ENCODE measurements around the gene COX19. TPM values are rescaled to one million over a fixed set of nuclear protein-coding genes. Genes with fewer than 3 reads are reported as not detected.

The COX19 gene
- total RNA-seq, 2 donors from 2014 or later = 40.1 to 43.2 TPM

DNA sequence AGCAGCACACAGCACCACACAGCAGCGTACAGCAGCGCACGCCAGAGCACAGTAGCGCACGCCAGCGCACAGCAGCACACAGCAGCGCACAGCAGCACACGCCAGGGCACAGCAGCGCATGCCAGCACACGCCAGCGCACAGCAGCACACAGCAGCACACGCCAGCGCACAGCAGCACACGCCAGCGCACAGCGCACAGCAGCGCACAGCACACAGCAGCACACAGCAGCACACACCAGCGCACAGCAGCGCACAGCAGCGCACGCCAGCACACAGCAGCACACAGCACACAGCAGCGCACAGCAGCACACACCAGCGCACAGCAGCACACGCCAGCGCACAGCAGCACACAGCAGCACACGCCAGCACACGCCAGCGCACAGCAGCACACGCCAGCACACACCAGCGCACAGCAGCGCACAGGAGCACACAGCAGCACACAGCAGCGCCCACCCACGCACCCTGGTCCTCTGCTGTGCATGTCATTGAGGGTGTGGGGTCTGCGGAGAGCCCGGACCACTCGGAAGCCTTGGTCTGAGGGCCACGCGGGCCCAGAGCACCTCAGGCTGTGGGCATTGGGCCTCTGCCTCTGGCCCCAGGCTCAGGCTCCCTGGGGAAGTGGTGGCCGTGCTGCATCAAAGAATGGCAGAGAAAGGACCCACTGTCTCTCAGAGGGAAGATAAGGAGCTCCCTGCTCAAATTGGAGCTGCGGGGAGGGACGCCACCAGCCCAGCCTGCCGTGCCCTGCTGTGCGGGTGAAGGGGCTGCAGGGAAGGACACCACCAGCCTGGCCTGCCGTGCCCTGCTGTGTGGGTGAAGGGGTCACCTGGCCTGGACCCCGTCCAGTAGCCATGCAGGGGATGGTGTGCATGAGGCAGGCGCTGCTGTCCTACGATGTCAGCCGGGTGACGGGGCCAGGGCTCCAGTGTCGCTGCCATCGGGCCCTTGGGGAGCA lies 41.5 kb upstream of the COX19 start:
- Mint-ChIP-seq H3K36me3 (ENCODE audit: low read depth) (no peaks in the 10 kb centered on the region), H3K4me1 (peaks cover 13% of the 10 kb centered on the region), H3K27me3 (no peaks in the 10 kb centered on the region), H3K27ac (no peak overlapping the region), H3K4me3 (no peak overlapping the region)
- H3K9me3 ChIP-seq (ENCODE audit: control insufficient read depth, low read length, poor library complexity, severe bottlenecking) = no peaks in the 10 kb centered on the region
- ATAC-seq (no peak), DNase-seq (no peak)

DNA sequence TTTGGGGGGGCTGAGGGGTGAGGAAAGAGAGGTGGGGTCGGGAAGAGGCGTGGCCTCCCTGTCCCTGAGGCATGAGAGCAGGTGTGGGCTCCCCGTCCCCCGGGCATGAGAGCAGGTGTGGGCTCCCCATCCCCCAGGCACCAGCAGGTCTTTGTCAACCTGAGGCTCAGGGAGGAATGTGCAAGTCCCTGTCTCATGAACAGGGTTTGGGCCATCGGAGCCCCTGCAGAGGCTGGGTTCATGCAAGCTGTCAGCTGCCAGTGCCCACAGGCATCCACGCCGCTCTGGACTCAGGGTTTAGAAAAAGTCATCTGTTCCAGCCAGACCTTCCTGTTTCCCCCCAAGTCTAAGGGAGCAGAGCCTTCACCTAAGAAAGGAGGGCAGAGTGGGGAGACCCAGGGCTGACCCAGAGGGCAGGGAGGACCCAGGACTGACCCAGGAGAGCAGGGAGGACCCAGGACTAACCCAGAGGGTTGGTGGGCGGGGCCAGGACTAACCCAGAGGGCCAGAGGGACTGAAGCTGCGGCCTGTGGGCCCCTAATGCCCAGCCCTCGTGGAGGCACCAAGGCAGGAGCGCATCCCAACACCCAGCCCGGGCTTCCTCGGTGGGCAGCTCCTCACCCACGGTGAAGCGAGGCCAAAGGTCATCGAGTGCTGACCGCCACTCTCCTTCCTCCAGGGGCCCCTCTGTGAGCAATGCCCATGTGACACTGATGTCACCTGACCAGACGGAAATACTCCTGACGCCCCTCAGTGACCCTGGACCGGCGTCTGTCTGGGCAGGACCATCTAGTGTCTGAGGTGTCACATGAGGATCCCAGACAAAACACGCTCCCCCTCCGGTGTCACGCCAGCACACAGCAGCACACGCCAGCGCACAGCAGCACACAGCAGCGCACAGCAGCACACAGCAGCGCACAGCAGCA lies 40.1 kb upstream of the COX19 start:
- Mint-ChIP-seq H3K27me3 (no peaks in the 10 kb centered on the region), H3K4me3 (no peak overlapping the region), H3K4me1 (peaks cover 22% of the 10 kb centered on the region), H3K27ac (no peak overlapping the region), H3K36me3 (ENCODE audit: low read depth) (no peaks in the 10 kb centered on the region)
- ATAC-seq (no peak), DNase-seq (no peak)
- H3K9me3 ChIP-seq (ENCODE audit: control insufficient read depth, low read length, poor library complexity, severe bottlenecking) = no peaks in the 10 kb centered on the region

GRCh38 chr7:1014681-1015080 lies 39.3 kb upstream of the COX19 start:
- Mint-ChIP-seq H3K4me1 (peaks cover 22% of the 10 kb centered on the region), H3K27me3 (no peaks in the 10 kb centered on the region), H3K36me3 (ENCODE audit: low read depth) (no peaks in the 10 kb centered on the region), H3K27ac (no peak overlapping the region), H3K4me3 (no peak overlapping the region)
- no peak for DNase-seq
- no peaks in the 10 kb centered on the region for H3K9me3 ChIP-seq (ENCODE audit: control insufficient read depth, low read length, poor library complexity, severe bottlenecking)
- ATAC-seq = no peak

- ATAC-seq (no peak), DNase-seq (no peak)
- no peaks in the 10 kb centered on the region for H3K27me3 Mint-ChIP-seq
- no peak overlapping the region for H3K4me3 Mint-ChIP-seq
- peak overlapping the region; percentile 39 for H3K27ac Mint-ChIP-seq
- H3K4me1 Mint-ChIP-seq = peaks cover 22% of the 10 kb centered on the region
- no peaks in the 10 kb centered on the region for H3K36me3 Mint-ChIP-seq (ENCODE audit: low read depth)
- H3K9me3 ChIP-seq (ENCODE audit: control insufficient read depth, low read length, poor library complexity, severe bottlenecking) = no peaks in the 10 kb centered on the region
Observed at GRCh38 chr7:1013581-1013980, 38.2 kb upstream of the COX19 start.

GRCh38 chr7:1012716-1013095 lies 37.4 kb upstream of the COX19 start:
- ATAC-seq (no peak), DNase-seq (no peak)
- no peaks in the 10 kb centered on the region for H3K36me3 Mint-ChIP-seq (ENCODE audit: low read depth)
- no peak overlapping the region for H3K27ac Mint-ChIP-seq
- H3K4me1 Mint-ChIP-seq = peaks cover 16% of the 10 kb centered on the region
- H3K9me3 ChIP-seq (ENCODE audit: control insufficient read depth, low read length, poor library complexity, severe bottlenecking) = no peaks in the 10 kb centered on the region
- no peak overlapping the region for H3K4me3 Mint-ChIP-seq
- H3K27me3 Mint-ChIP-seq = no peaks in the 10 kb centered on the region

- DNase-seq (no peak), ATAC-seq (no peak)
- H3K9me3 ChIP-seq (ENCODE audit: control insufficient read depth, low read length, poor library complexity, severe bottlenecking) = no peaks in the 10 kb centered on the region
- Mint-ChIP-seq H3K4me3 (no peak overlapping the region), H3K27me3 (no peaks in the 10 kb centered on the region), H3K4me1 (peaks cover 16% of the 10 kb centered on the region), H3K36me3 (ENCODE audit: low read depth) (no peaks in the 10 kb centered on the region), H3K27ac (peak overlapping the region; percentile 57)
Observed at GRCh38 chr7:1012004-1012715, 36.8 kb upstream of the COX19 start.

- DNase-seq = no peak
- Mint-ChIP-seq H3K27ac (peak overlapping the region; percentile 57), H3K36me3 (ENCODE audit: low read depth) (no peaks in the 10 kb centered on the region), H3K4me1 (peaks cover 16% of the 10 kb centered on the region), H3K27me3 (no peaks in the 10 kb centered on the region), H3K4me3 (peak overlapping the region; percentile 13)
- ATAC-seq = peak; percentile 58
- H3K9me3 ChIP-seq (ENCODE audit: control insufficient read depth, low read length, poor library complexity, severe bottlenecking) = no peaks in the 10 kb centered on the region
Observed at GRCh38 chr7:1011297-1012003, 36.1 kb upstream of the COX19 start.

DNA sequence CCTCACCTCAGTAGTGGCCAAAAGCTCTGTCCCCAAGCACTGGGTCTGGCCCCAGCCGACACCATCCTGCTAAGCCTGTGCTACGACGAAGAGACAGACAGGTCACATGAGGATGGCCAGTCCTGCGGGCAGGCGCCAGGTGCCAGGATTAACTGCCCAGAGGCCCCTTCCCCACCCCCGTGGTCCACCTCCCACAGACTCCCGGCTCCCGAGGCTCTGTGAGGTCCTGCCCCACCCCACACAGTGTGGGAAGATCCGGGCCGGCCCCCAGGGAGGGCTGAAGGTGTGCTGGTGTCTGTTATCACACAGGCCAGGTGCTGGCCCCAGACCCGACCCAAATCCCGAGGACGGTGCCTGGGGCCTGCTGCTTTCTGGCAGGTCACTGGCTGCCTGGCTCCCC lies 34.9 kb upstream of the COX19 start:
- H3K27me3 Mint-ChIP-seq = no peaks in the 10 kb centered on the region
- no peak overlapping the region for H3K4me3 Mint-ChIP-seq
- no peak for ATAC-seq
- H3K36me3 Mint-ChIP-seq (ENCODE audit: low read depth) = peaks cover 4% of the 10 kb centered on the region
- H3K4me1 Mint-ChIP-seq = peaks cover 16% of the 10 kb centered on the region
- DNase-seq = no peak
- no peak overlapping the region for H3K27ac Mint-ChIP-seq
- no peaks in the 10 kb centered on the region for H3K9me3 ChIP-seq (ENCODE audit: control insufficient read depth, low read length, poor library complexity, severe bottlenecking)

DNA sequence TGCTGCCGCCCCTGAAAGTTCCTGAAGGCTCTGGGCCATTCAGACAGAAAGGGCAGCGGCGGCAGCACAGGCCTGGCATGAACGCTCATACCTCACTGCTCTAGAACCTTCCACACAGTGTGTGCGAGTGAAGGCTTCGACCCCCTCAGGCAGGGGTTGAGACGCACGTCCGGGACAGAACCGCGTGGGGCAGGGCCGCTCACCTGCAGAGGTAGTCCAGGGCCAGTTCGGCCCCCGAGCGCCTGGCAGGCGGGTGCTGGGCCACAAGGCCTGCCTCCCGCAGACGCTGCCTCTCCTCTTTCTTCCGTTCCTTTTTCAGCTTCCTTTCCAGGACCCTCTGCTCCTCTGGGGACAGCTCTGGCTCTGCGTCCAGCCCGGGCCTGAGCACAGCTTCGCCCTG lies 34.4 kb upstream of the COX19 start:
- no peak overlapping the region for H3K4me3 Mint-ChIP-seq
- peaks cover 16% of the 10 kb centered on the region for H3K4me1 Mint-ChIP-seq
- H3K27ac Mint-ChIP-seq = no peak overlapping the region
- H3K27me3 Mint-ChIP-seq = no peaks in the 10 kb centered on the region
- no peaks in the 10 kb centered on the region for H3K9me3 ChIP-seq (ENCODE audit: control insufficient read depth, low read length, poor library complexity, severe bottlenecking)
- no peak for DNase-seq
- peaks cover 4% of the 10 kb centered on the region for H3K36me3 Mint-ChIP-seq (ENCODE audit: low read depth)
- ATAC-seq = no peak

- H3K27ac Mint-ChIP-seq = no peak overlapping the region
- no peak for DNase-seq
- ATAC-seq = no peak
- no peak overlapping the region for H3K4me3 Mint-ChIP-seq
- no peaks in the 10 kb centered on the region for H3K9me3 ChIP-seq (ENCODE audit: control insufficient read depth, low read length, poor library complexity, severe bottlenecking)
- peaks cover 13% of the 10 kb centered on the region for H3K4me1 Mint-ChIP-seq
- H3K27me3 Mint-ChIP-seq = no peaks in the 10 kb centered on the region
- H3K36me3 Mint-ChIP-seq (ENCODE audit: low read depth) = peaks cover 4% of the 10 kb centered on the region
Observed at GRCh38 chr7:1008733-1009363, 33.5 kb upstream of the COX19 start.

- Mint-ChIP-seq H3K27ac (no peak overlapping the region), H3K36me3 (ENCODE audit: low read depth) (peaks cover 4% of the 10 kb centered on the region), H3K4me1 (peaks cover 9% of the 10 kb centered on the region), H3K4me3 (no peak overlapping the region), H3K27me3 (no peaks in the 10 kb centered on the region)
- ATAC-seq = no peak
- DNase-seq = no peak
- no peaks in the 10 kb centered on the region for H3K9me3 ChIP-seq (ENCODE audit: control insufficient read depth, low read length, poor library complexity, severe bottlenecking)
Observed at GRCh38 chr7:1007901-1008300, 32.6 kb upstream of the COX19 start.

DNA sequence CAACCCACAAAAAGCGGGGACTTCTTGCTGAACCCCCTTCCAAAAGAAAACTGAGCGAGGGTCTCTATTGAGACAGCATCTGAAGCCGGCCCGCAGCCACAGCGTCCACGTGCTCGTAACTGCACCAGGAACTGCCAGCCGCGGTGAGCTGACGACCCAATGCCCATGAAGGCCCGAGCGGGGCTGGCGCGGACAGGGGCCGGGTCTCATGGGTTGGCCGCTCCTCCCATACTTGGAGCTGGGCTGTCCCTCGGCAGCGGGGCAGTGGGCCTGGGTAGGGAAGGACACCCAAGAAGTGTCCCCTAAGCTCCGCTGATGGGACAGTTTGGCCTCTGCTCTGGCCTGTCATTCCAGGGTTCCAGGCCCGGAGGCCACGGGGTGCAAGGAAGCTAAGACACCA lies 30.0 kb upstream of the COX19 start:
- Mint-ChIP-seq H3K4me1 (no peaks in the 10 kb centered on the region), H3K27ac (no peak overlapping the region), H3K27me3 (no peaks in the 10 kb centered on the region), H3K36me3 (ENCODE audit: low read depth) (peaks cover 4% of the 10 kb centered on the region), H3K4me3 (no peak overlapping the region)
- DNase-seq (no peak), ATAC-seq (no peak)
- H3K9me3 ChIP-seq (ENCODE audit: control insufficient read depth, low read length, poor library complexity, severe bottlenecking) = no peaks in the 10 kb centered on the region

All from T-helper 17 cell (primary cell).